ENCODE data around the gene IFFO2. TPM values are rescaled to one million over a fixed set of nuclear protein-coding genes. Genes with fewer than 3 reads are reported as not detected.

The IFFO2 gene
- total and polyA plus RNA-seq, 2 of the 13 experiments (the other 11 are each of a cell fraction or from before 2014, with no cell fraction given): 7.3 to 16.7 TPM

DNA sequence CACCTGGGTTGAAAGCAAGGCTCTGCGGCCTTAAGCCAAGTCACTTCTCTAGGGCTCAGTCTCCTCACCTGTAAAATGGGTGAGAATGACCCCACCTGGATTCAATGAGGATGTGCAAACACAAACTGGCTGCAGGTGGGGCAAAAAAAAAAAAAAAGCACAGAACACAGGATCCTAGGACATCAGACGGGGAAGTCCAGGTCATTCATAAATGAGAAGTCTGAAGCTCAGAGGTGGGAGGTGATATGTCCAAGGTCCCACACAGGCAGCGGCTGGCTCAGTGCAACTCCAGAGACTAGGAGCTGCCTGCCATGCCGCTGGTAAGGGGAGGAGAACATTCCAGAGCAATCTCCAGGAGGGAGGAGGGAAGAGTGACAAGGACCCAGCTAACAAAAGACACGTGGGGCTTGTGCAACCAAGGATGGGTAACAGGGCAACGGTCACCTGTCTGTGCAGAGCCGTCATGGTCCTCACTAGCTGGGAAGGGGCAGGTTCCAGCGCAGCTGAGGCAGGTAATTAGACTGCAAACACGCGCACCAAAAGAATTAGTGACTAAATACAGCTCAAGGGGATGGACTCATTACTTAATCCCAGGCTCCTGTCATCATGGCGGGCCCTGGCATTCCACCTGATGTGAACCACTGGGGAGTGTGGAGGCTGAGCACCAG, 19.5 kb downstream of the IFFO2 start (continued):
- peak; percentile 92 for TF ChIP-seq HNF4G (IDR thresholded peaks at IDR 0.05; ENCODE audit: borderline replicate concordance, low read depth, low read length)
- 0 out of 2 replicates have a peak, but pooled peaks have one; percentile 34 for TF ChIP-seq HNF4G (CRISPR knock-in tag; IDR thresholded peaks at IDR 0.05; ENCODE audit: borderline replicate concordance, low read depth)
- no peak for TF ChIP-seq RAD51 (IDR thresholded peaks at IDR 0.05; ENCODE audit: borderline replicate concordance)
- TF ChIP-seq RFX1 (IDR thresholded peaks at IDR 0.05): no peak
- TF ChIP-seq HHEX (CRISPR knock-in tag; IDR thresholded peaks at IDR 0.05): no peak
- TF ChIP-seq ZNF781 (CRISPR knock-in tag; IDR thresholded peaks at IDR 0.05; ENCODE audit: borderline replicate concordance, not compliant biosample characterization): peak; percentile 84
- no peak for TF ChIP-seq YY1 (IDR thresholded peaks at IDR 0.05; ENCODE audit: insufficient read depth, insufficient replicate concordance, low read depth, low read length)
- TF ChIP-seq ZNF557 (CRISPR knock-in tag; IDR thresholded peaks at IDR 0.05): peak; percentile 95; the same call in 1 of the 2 replicates
- 0 out of 4 replicates have a peak, but pooled peaks of 1 of the 2 experiments have one; percentile 13 for TF ChIP-seq POLR2A (IDR thresholded peaks at IDR 0.05; ENCODE audit: insufficient read depth in 1 of 2, low read depth in 2 of 2, low read length in 2 of 2)
- TF ChIP-seq ZFP90 (CRISPR knock-in tag; IDR thresholded peaks at IDR 0.05; ENCODE audit: borderline replicate concordance): peak; percentile 21; the same call in 1 of the 2 replicates
- no peak for TF ChIP-seq ZSCAN12 (CRISPR knock-in tag; IDR thresholded peaks at IDR 0.05)
- TF ChIP-seq NCOA1 (CRISPR knock-in tag; IDR thresholded peaks at IDR 0.05): no peak; the same call in 1 of the 2 replicates
- no peak for TF ChIP-seq RFXANK (CRISPR knock-in tag; IDR thresholded peaks at IDR 0.05)
- no peak for TF ChIP-seq ZNF550 (CRISPR knock-in tag; IDR thresholded peaks at IDR 0.05; ENCODE audit: borderline replicate concordance)
- no peak for TF ChIP-seq ZNF326 (CRISPR knock-in tag; IDR thresholded peaks at IDR 0.05; ENCODE audit: borderline replicate concordance)
- no peak for TF ChIP-seq NFIC (IDR thresholded peaks at IDR 0.05; ENCODE audit: low read length)
- no peak for TF ChIP-seq ZNF431 (CRISPR knock-in tag; IDR thresholded peaks at IDR 0.05; ENCODE audit: borderline replicate concordance, low read depth)
- no peak for TF ChIP-seq ZKSCAN1 (IDR thresholded peaks at IDR 0.05; ENCODE audit: low read length)
- TF ChIP-seq, protein P1, sequence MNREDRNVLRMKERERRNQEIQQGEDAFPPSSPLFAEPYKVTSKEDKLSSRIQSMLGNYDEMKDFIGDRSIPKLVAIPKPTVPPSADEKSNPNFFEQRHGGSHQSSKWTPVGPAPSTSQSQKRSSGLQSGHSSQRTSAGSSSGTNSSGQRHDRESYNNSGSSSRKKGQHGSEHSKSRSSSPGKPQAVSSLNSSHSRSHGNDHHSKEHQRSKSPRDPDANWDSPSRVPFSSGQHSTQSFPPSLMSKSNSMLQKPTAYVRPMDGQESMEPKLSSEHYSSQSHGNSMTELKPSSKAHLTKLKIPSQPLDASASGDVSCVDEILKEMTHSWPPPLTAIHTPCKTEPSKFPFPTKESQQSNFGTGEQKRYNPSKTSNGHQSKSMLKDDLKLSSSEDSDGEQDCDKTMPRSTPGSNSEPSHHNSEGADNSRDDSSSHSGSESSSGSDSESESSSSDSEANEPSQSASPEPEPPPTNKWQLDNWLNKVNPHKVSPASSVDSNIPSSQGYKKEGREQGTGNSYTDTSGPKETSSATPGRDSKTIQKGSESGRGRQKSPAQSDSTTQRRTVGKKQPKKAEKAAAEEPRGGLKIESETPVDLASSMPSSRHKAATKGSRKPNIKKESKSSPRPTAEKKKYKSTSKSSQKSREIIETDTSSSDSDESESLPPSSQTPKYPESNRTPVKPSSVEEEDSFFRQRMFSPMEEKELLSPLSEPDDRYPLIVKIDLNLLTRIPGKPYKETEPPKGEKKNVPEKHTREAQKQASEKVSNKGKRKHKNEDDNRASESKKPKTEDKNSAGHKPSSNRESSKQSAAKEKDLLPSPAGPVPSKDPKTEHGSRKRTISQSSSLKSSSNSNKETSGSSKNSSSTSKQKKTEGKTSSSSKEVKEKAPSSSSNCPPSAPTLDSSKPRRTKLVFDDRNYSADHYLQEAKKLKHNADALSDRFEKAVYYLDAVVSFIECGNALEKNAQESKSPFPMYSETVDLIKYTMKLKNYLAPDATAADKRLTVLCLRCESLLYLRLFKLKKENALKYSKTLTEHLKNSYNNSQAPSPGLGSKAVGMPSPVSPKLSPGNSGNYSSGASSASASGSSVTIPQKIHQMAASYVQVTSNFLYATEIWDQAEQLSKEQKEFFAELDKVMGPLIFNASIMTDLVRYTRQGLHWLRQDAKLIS (CRISPR knock-in tag; IDR thresholded peaks at IDR 0.05): no peak
- TF ChIP-seq ZNF615 (CRISPR knock-in tag; IDR thresholded peaks at IDR 0.05; ENCODE audit: borderline replicate concordance): no peak
- TF ChIP-seq ZMYM4 (CRISPR knock-in tag; IDR thresholded peaks at IDR 0.05): peak; percentile 80
- no peak; the same call in 1 of the 2 replicates for TF ChIP-seq GATAD1 (CRISPR knock-in tag; IDR thresholded peaks at IDR 0.05)
- no peak for TF ChIP-seq ZFP36L2 (CRISPR knock-in tag; IDR thresholded peaks at IDR 0.05)
- no peak for TF ChIP-seq SIN3B (IDR thresholded peaks at IDR 0.05; ENCODE audit: low read length)
- TF ChIP-seq ZNF224 (CRISPR knock-in tag; IDR thresholded peaks at IDR 0.05): 0 out of 2 replicates have a peak, but pooled peaks have one; percentile 43
